Ascending aorta (tissue), 2 donors: ENCODE data around the gene HIVEP1. TPM values are rescaled to one million over a fixed set of nuclear protein-coding genes. Genes with fewer than 3 reads are reported as not detected.

Experiments used
- DNase-seq, 2 donors: peaks; one replicate each; pipeline ENCODE4 v3.0.0-alpha.2; 2019; ENCODE audit warnings: low spot score in 2 of 2
- H3K27ac ChIP-seq, 2 donors: fragments of 200-600 bp; sonication (generic); one replicate each; pipeline ENCODE4 v1.5.1; 2016 to 2017; ENCODE audit warnings: mild to moderate bottlenecking in 1 of 2
- H3K27me3 ChIP-seq: fragments of 200-600 bp; sonication (generic); one replicate; pipeline ENCODE4 v1.5.1; 2017
- H3K36me3 ChIP-seq, 2 donors: fragments of 200-600 bp; sonication (generic); one replicate each; pipeline ENCODE4 v1.5.1; 2016
- H3K4me1 ChIP-seq, 2 donors: fragments of 200-600 bp; sonication (generic); one replicate each; pipeline ENCODE4 v1.5.1; 2016 to 2017; ENCODE audit warnings: mild to moderate bottlenecking in 1 of 2
- H3K4me3 ChIP-seq, 2 donors: fragments of 200-600 bp; sonication (generic); one replicate each; pipeline ENCODE4 v1.5.1; 2016 to 2017; ENCODE audit warnings: mild to moderate bottlenecking in 1 of 2
- H3K9me3 ChIP-seq, 2 donors: fragments of 200-600 bp; sonication (generic); one replicate each; pipeline ENCODE4 v1.5.1; 2016
- CTCF ChIP-seq, 3 experiments: fragments of 200-600 bp in 2 of 3; fragments of 450-650 bp in 1 of 3; sonication (generic) in 2 of 3; IDR thresholded peaks; one replicate each; pipeline ENCODE4 v1.5.1; 2016 to 2019; ENCODE audit warnings: antibody characterized with exemption in 3 of 3, mild to moderate bottlenecking in 1 of 3, moderate library complexity in 1 of 3
- intact Hi-C: fragments of 100-400 bp; cut with DNase I; formaldehyde crosslinking; loops from one replicate; pipeline ENCODE4 v1.15.1; 2023
- total RNA-seq: library from RNA; depleted of rRNA; stranded (reverse); fragments of >200 nt; gene quantifications from one replicate; pipeline ENCODE4 v1.1.0, GENCODE V29; 2016

HIVEP1 gene
- total RNA-seq, 1 donor from 2014 or later: 31.7 TPM

- peaks cover 2 to 34% of the 10 kb centered on the region in 2 donors for H3K4me1 ChIP-seq
- peaks cover 0 to 4% of the 10 kb centered on the region in 2 donors for H3K9me3 ChIP-seq
Measured at GRCh38 chr6:12024699-12025434, 12.8 kb downstream of the HIVEP1 start.

GRCh38 chr6:12026120-12026519 is 14.0 kb downstream of the HIVEP1 start:
- no peak for DNase-seq
- peak overlapping the region; percentile 20 to 45 for H3K27ac ChIP-seq
- peaks cover 4 to 14% of the 10 kb centered on the region in 2 donors for H3K9me3 ChIP-seq
- H3K36me3 ChIP-seq: peaks cover under 1 to 7% of the 10 kb centered on the region in 2 donors
- peaks cover 0 to 27% of the 10 kb centered on the region in 2 donors for H3K4me1 ChIP-seq
- intact Hi-C loops: no loop called here
- H3K4me3 ChIP-seq: no peak overlapping the region
- no peaks in the 10 kb centered on the region for H3K27me3 ChIP-seq
- TF ChIP-seq CTCF (IDR thresholded peaks at IDR 0.05): no peak

More at GRCh38 chr6:12024699-12025434, 12.8 kb downstream of the HIVEP1 start:
- Histone ChIP-seq H3K27ac (peak overlapping the region; percentile 25 to 45), H3K27me3 (no peaks in the 10 kb centered on the region), H3K36me3 (peaks cover 2 to 7% of the 10 kb centered on the region in 2 donors), H3K4me3 (no peak overlapping the region)
- no peak for DNase-seq
- intact Hi-C loops: no loop called here
- TF ChIP-seq CTCF (IDR thresholded peaks at IDR 0.05): no peak

GRCh38 chr6:12026833-12027232 is 14.7 kb downstream of the HIVEP1 start:
- TF ChIP-seq CTCF (IDR thresholded peaks at IDR 0.05): no peak
- Histone ChIP-seq H3K27me3 (no peaks in the 10 kb centered on the region), H3K9me3 (peaks cover 4 to 14% of the 10 kb centered on the region in 2 donors), H3K4me1 (peaks cover 0 to 23% of the 10 kb centered on the region in 2 donors), H3K36me3 (peaks cover 0 to 7% of the 10 kb centered on the region in 2 donors), H3K4me3 (no peak overlapping the region), H3K27ac (no peak overlapping the region)
- intact Hi-C loops: no loop called here
- DNase-seq: no peak

GRCh38 chr6:12028213-12028612 is 16.1 kb downstream of the HIVEP1 start:
- H3K4me1 ChIP-seq: peaks cover 0 to 23% of the 10 kb centered on the region in 2 donors
- peaks cover 4 to 14% of the 10 kb centered on the region in 2 donors for H3K9me3 ChIP-seq
- H3K4me3 ChIP-seq: no peak overlapping the region
- peaks cover 0 to 7% of the 10 kb centered on the region in 2 donors for H3K36me3 ChIP-seq
- H3K27me3 ChIP-seq: no peaks in the 10 kb centered on the region
- DNase-seq: no peak
- no peak for TF ChIP-seq CTCF (IDR thresholded peaks at IDR 0.05)
- H3K27ac ChIP-seq: no peak overlapping the region
- intact Hi-C loops: no loop called here

GRCh38 chr6:12029979-12030737 is 18.0 kb downstream of the HIVEP1 start:
- intact Hi-C loops: loop anchor here (10.0 kb wide), 1 partner anchor 205 kb away; no protein-coding TSS in a partner anchor
- Histone ChIP-seq H3K4me1 (peaks cover 0 to 22% of the 10 kb centered on the region in 2 donors), H3K4me3 (no peak overlapping the region), H3K36me3 (peaks cover 0 to 7% of the 10 kb centered on the region in 2 donors), H3K9me3 (peaks cover 4 to 14% of the 10 kb centered on the region in 2 donors), H3K27me3 (no peaks in the 10 kb centered on the region), H3K27ac (no peak overlapping the region)
- no peak for DNase-seq
- no peak for TF ChIP-seq CTCF (IDR thresholded peaks at IDR 0.05)
